ENCODE data around the gene IRX1.

IRX1 gene

DNA sequence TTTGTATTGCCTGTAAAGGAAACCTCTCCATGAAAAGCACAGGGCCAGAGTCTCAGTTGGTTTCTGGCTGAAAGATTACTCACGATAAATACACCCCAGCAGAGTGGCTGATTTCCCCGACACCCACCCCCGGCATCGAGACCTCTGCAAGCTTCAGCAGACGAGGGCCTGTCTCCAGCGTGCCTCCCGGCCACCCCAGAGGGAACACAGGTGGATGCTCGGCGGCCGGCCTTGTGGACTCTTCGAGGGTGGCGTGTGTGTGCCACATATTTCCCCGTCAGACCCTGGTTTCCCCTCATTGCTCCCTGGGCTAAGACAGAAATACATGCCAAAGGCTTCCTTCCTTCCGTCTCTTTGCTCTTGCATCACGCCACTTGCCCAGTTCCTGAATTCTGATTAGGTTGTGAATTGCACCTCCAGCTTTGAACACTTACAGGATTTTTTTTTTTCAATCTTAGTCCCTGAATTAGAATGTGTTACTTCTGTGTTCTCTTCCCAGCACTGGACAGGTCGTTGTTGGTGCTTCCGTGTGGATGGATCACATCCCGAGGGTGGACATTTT, 13.6 kb downstream of the IRX1 start:
- Mint-ChIP-seq H3K27ac (no peak overlapping the region), H3K9me3 (no peaks in the 10 kb centered on the region)

DNA sequence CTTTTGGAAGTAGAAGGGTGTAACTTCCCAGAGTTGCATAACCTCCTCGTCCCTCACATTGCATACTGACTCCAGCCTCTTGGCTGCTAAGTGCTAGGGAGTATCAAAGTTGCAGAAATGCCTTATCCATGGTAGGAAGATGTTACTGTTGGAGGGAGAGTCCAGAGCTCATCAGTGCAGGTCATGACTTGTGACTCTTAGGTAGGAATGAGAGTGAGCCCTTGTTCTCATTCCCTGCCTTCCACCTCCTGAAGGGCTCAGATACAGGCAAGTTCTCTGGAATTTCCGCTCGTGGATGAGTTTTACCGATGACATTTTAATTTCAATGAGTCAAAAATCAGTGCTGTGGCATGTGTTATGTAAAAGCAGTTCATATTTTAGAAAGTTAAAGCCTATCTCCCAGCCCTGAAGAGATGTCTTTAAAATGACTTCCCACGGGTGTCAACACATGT, 17.0 kb downstream of the IRX1 start:
- no peaks in the 10 kb centered on the region for H3K9me3 Mint-ChIP-seq
- H3K27me3 Mint-ChIP-seq (ENCODE audit: low read depth, poor library complexity), result peaks cover 54% of the 10 kb centered on the region
- H3K27ac Mint-ChIP-seq, result no peak overlapping the region
- peaks cover 4% of the 10 kb centered on the region for H3K4me1 Mint-ChIP-seq
- TF ChIP-seq, protein P1, sequence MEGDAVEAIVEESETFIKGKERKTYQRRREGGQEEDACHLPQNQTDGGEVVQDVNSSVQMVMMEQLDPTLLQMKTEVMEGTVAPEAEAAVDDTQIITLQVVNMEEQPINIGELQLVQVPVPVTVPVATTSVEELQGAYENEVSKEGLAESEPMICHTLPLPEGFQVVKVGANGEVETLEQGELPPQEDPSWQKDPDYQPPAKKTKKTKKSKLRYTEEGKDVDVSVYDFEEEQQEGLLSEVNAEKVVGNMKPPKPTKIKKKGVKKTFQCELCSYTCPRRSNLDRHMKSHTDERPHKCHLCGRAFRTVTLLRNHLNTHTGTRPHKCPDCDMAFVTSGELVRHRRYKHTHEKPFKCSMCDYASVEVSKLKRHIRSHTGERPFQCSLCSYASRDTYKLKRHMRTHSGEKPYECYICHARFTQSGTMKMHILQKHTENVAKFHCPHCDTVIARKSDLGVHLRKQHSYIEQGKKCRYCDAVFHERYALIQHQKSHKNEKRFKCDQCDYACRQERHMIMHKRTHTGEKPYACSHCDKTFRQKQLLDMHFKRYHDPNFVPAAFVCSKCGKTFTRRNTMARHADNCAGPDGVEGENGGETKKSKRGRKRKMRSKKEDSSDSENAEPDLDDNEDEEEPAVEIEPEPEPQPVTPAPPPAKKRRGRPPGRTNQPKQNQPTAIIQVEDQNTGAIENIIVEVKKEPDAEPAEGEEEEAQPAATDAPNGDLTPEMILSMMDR (IDR thresholded peaks at IDR 0.05), result no peak
- no peaks in the 10 kb centered on the region for H3K36me3 Mint-ChIP-seq (ENCODE audit: low read depth)
- no peak for DNase-seq
- H3K4me3 Mint-ChIP-seq, result no peak overlapping the region

More for the DNA sequence above, 13.6 kb downstream of the IRX1 start:
- Mint-ChIP-seq H3K4me3 (no peak overlapping the region), H3K27me3 (ENCODE audit: low read depth, poor library complexity) (peaks cover 73% of the 10 kb centered on the region), H3K4me1 (peaks cover 11% of the 10 kb centered on the region), H3K36me3 (ENCODE audit: low read depth) (no peaks in the 10 kb centered on the region)
- DNase-seq, result no peak
- TF ChIP-seq, protein P1 (IDR thresholded peaks at IDR 0.05), result no peak

DNA sequence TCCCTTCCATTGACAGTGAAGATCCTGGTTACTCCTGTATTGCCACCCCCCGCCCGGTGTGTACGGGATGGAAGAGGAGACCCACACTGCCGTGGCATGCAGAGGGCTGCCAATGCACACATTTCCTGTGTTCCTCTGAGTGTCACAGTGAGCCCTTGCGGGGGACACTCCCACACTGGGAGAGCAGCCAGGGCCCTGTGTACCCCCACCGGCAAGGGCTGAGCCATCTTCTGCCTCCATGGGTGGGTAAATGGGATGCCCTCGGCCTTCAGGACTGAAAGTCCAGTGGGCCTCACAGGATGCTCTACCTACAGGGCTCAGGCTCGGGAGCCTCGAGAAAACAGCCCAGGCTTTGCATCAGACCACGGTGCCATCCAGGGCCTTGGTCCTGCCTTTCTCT, 18.1 kb downstream of the IRX1 start:
- Mint-ChIP-seq H3K9me3 (no peaks in the 10 kb centered on the region), H3K4me1 (peaks cover 4% of the 10 kb centered on the region), H3K4me3 (no peak overlapping the region), H3K27ac (no peak overlapping the region), H3K36me3 (ENCODE audit: low read depth) (no peaks in the 10 kb centered on the region), H3K27me3 (ENCODE audit: low read depth, poor library complexity) (peaks cover 50% of the 10 kb centered on the region)
- TF ChIP-seq, protein P1 (IDR thresholded peaks at IDR 0.05), result no peak
- DNase-seq, result no peak

DNA sequence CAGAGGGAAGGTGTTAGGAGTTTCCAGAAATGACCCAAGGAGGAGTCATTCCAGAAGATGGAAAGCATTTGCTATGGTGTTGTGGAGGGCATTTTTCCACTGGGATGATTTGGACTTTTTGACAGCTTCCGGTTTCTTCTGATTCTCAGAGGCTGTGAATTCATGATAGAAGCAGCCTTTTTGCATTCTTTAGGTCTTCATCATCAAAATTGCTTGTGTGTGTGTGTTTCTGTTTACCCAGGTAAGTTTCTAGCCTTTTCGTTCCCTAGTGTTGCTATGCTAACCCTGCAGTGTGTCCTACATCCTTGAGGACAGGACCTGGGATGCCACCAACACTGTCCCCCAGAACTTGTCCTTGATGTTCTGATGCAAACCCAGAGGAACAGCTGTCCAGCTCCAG, 19.6 kb downstream of the IRX1 start:
- H3K27ac Mint-ChIP-seq, result no peak overlapping the region
- no peak for DNase-seq

DNA sequence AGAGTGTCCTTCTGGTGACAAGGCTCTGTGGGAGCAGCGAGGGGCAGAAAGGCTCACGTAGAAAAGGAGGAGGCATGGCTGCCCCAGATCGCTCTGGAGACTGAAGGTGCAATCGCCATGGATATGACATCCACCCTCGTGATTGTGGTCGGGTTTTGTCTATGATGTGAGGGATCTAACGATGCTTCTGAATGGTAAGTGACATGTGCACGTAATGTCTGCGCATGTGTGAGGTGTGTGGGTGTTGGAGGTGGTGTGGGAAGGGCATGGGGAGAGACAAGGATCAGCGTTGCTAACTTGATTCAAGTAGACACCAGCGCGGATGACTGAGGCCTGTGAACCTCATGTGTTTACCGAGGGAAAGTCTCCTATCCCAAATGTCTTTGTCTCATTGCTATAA, 20.2 kb downstream of the IRX1 start:
- H3K36me3 Mint-ChIP-seq (ENCODE audit: low read depth), result no peaks in the 10 kb centered on the region
- H3K4me3 Mint-ChIP-seq, result no peak overlapping the region
- TF ChIP-seq, protein P1 (IDR thresholded peaks at IDR 0.05), result no peak
- DNase-seq, result no peak
- no peaks in the 10 kb centered on the region for H3K9me3 Mint-ChIP-seq
- H3K27ac Mint-ChIP-seq, result no peak overlapping the region
- H3K27me3 Mint-ChIP-seq (ENCODE audit: low read depth, poor library complexity), result peaks cover 39% of the 10 kb centered on the region
- H3K4me1 Mint-ChIP-seq, result peaks cover 4% of the 10 kb centered on the region

More for the DNA sequence above, 19.6 kb downstream of the IRX1 start:
- TF ChIP-seq, protein P1 (IDR thresholded peaks at IDR 0.05), result no peak
- no peaks in the 10 kb centered on the region for H3K9me3 Mint-ChIP-seq
- H3K27me3 Mint-ChIP-seq (ENCODE audit: low read depth, poor library complexity), result peaks cover 45% of the 10 kb centered on the region
- no peaks in the 10 kb centered on the region for H3K36me3 Mint-ChIP-seq (ENCODE audit: low read depth)
- H3K4me3 Mint-ChIP-seq, result no peak overlapping the region
- H3K4me1 Mint-ChIP-seq, result peaks cover 4% of the 10 kb centered on the region

DNA sequence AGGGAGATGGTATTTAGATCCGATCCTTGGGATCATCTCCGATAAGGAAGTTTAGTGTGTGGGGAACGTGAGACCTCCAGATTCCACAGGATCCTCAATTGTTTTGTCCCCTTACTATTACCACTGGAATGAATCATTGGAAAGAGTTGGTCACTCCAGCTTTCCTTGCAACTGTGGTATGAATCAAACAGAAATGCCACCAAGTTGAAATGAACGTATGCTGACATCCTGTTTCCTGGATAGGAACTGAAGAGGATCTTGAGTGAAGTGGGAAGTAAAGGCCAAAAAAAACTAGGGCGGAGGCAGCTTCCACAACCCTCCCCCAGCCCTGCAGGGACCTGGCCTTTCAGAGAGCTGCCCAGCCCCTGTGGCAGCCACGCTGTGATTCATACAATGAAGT, 23.9 kb downstream of the IRX1 start:
- no peak for DNase-seq
- Mint-ChIP-seq H3K27me3 (ENCODE audit: low read depth, poor library complexity) (peaks cover 25% of the 10 kb centered on the region), H3K36me3 (ENCODE audit: low read depth) (no peaks in the 10 kb centered on the region), H3K4me1 (no peaks in the 10 kb centered on the region), H3K27ac (no peak overlapping the region), H3K9me3 (no peaks in the 10 kb centered on the region), H3K4me3 (no peak overlapping the region)
- TF ChIP-seq, protein P1 (IDR thresholded peaks at IDR 0.05), result no peak
